Left forelimb (tissue), 1 donor: Measurements from ENCODE around the gene ADGRG6.
"Not testable (repeated sequence)": the region's sequence is repeated elsewhere in the genome, so short reads cannot be mapped to it uniquely, and the experiment has no call there.

Source experiments
- DNase-seq: peaks from one replicate; pipeline ENCODE4 v3.0.0-alpha.2; 2018; ENCODE audit warnings: low spot score

Gene ADGRG6

DNA sequence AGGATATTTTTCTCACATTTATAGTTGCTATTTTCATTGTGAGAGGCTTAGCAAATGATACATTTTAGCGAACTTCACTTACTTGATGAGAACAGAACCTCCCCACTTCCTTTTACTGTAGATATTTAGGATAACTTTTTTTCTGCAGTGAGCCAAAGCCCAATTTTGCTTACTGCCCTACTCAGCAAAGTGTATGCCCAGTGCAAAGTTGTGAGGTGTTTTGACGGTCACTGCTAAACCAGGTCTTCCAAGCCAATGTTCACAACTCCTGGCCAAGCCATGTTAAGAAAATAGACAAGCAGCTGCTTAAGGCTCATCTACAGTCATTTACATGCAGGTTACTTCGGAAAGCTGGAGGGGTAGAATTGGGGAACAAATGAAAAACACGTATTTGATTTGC is 144.8 kb downstream of the ADGRG6 start:
- no peak for DNase-seq

DNA sequence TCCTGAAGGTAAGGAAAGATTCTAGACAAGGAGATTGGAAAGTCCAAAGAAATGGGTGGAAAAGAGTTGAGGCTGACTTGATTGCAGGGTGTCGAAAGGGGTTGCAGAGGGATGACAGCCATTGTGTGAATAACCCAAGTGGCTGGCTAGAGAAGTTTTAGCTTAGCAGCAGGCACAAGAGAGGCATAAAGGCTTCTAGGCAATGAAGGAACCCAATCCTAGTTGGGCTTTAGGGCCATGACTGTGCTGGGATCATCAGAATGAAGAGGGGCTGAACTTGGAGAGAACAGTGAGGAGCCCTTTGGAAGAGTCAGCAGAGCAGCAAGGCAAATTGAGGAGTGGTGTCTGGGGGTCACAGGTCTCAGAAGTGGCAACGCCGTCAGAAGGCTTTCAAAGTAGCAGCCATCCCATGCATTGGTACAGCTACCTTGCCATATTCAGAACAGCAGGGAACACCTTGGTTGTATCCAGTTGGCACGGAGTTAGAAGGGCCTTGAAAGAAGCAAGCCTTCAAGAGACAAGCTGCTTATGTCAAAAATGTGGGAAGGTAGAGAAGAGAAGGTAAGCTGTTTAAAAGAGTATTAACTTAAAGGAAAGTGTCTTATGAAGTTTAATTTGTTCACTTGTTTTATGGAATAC is 146.4 kb downstream of the ADGRG6 start:
- DNase-seq = no peak

DNA sequence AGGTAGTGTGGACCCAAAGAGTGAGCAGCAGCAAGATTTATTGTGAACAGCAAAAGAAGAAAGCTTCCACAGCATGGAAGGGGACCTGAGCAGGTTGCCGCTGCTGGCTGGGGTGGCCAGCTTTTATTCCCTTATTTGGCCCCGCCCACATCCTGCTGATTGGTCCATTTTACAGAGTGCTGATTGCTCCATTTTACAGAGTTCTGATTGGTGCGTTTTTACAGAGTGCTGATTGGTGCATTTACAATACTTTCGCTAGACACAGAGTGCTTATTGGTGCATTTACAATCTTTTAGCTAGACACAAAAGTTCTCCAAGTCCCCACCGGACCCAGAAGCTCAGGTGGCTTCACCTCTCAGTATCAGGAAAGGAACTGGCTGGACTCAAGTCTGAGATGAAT is 149.0 kb downstream of the ADGRG6 start:
- DNase-seq = not testable (repeated sequence)

DNA sequence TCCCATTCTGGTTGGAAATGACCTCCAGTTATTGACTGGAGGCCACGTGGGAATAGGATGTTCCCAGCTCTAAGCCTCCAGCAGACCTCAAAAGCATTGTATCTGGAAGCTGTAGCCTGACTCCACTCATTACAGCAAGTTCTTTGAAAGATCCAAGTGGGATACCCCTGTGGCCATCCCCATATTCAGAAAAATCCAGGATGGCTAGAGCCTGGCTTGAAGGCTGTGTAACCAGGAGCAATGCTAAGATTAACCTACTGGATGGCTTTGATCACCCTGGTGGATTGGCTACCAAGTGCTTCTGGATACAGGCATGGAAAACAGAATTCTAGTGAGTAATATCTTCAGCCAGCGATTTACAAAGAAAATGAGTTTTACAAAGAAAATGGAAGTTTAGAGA is 151.2 kb downstream of the ADGRG6 start:
- DNase-seq = no peak

DNA sequence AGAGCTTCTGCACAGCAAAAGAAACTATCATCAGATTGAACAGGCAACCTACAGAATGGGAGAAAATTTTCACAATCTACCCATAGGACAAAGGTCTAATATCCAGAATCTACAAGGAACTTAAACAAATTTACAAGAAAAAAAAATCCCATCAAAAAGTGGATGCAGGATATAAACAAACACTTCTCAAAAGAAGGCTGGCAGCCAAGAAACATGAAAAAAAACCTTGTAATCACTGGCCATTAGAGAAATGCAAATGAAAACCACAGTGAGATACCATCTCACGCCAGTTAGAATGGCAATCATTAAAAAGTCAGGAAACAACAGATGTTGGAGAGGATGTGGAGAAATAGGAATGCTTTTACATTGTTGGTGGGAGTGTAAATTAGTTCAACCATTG is 152.4 kb downstream of the ADGRG6 start:
- DNase-seq = not testable (repeated sequence)

DNA sequence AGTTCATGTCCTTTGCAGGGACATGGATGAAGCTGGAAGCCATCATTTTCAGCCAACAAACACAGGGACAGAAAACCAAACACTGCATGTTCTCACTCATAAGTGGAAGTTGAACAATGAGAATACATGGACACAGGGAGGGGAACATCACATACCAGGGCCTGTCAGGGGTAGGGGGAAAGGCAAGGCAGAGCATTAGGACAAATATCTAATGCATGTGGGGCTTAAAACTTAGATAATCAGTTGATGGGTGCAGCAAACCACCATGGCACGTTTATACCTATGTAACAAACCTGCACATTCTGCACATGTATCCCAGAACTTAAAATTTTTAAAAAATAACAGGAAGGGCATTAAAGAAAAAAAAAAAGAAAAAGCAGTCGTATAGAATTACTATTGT is 153.0 kb downstream of the ADGRG6 start:
- DNase-seq = not testable (repeated sequence)

GRCh38 chr6:142455957-142456589 is 154.3 kb downstream of the ADGRG6 start:
- DNase-seq = no peak

DNA sequence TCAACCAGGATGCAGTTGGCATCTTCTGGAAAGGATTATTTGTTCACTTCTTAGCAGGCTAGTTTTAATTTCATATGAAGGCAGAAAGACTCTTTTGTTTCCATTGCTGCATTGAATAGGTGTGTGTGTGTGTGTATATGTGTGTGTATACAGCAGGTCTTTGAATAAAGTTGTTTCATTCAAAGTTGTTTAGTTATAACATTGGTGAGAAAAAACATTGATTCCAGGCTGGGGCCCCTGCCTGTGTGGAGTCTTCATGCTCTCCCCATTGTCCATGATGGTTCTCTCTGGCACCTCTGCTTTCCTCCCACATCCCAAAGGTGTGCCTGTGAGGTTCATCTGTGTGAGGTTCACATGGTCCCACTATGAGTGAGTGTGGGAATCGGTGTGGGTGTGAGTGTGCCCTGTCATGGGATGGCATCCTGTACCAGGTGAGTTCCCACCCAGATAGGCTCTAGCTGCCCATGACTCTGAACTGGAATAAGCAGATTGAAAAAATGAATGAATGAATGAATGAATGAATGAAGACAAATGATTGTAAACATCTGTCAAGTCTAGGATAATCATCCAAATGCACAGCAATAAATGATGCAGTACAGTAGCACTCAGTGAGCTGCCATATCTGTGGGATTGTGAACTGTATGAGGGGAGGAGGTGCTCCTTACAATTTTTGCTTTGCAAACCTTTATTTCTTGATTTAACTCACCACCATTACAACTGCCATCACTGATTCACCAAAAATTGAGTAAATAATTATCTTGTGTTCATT is 156.0 kb downstream of the ADGRG6 start:
- no peak for DNase-seq

DNA sequence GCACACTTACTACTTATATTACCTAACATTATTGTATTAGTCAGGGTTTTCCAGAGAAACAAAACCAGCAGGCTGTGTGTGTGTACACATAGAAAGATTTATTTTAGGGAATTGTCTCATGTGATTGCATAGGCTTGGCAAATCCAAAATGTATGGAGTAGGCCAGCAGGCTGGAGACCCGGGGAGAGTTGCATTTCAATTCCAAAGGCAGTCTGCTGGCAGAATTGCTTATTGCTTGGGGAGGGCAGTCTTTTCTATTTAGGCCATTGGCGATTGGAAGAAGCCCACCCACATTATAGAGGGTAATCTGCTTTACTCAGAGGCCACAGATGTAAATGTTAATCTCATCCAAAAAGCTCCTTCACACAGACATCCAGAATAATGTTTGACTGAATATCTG is 157.0 kb downstream of the ADGRG6 start:
- no peak for DNase-seq

GRCh38 chr6:142459271-142459670 is 157.5 kb downstream of the ADGRG6 start:
- DNase-seq = no peak

GRCh38 chr6:142462260-142462659 is 160.5 kb downstream of the ADGRG6 start:
- no peak for DNase-seq

DNA sequence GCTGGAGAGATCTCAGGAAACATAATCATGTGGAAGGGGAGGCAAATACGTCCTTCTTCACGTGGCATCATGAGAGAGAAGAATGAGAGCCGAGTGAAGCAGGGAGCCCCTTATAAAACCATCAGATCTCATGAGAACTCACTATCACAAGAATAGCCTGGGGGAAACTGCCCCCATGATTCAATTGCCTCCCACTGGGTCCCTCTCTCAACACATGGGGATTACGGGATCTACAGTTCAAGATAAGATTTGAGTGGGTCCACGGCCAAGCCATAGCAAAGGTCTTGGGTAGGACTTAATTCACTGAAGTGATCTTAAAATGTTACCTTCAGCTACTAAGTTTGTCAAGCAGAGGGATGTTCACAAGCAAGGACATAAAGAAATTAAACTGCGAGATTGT is 162.2 kb downstream of the ADGRG6 start:
- no peak for DNase-seq

DNA sequence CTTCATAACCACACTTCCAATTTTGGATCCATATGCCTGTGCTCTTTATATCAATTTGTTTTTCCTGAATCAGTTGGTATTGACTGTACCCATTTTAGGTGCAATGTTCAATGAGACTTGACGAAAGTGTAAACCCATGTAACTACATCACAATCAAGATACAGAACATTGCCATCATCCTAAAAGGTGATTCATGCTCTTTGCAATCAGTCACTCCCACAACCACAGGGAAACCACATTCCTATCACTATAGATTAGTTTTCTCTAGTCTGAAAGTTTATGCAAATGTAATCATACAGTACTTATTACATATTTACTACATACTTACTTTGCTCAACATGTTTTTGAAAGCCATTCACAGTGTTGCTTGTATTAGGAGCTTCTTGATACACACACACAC is 167.4 kb downstream of the ADGRG6 start:
- DNase-seq = no peak

- no peak for DNase-seq
Observed at GRCh38 chr6:142470421-142470820, 168.6 kb downstream of the ADGRG6 start.

- no peak for DNase-seq
Observed at GRCh38 chr6:142474531-142475289, 172.9 kb downstream of the ADGRG6 start.

GRCh38 chr6:142476452-142476851 is 174.6 kb downstream of the ADGRG6 start:
- no peak for DNase-seq

DNA sequence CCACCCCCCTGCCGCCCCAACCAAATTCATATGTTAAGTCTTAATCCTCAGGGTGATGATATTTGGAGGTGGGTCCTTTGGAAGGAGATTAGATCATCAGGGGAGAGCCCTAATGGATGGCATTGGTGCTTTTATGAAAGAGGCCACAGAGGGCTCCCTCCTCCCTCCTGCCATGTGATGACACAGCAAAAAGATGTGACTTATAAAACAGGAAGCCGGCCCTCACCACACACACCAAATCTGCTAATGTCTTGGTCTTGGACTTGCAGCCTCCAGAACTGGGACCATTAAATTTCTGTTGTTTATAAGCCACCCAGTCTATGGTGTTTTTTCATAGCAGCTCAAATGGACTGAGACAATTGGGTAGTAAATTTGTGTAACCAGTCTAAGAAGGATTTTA is 176.3 kb downstream of the ADGRG6 start:
- no peak for DNase-seq

DNA sequence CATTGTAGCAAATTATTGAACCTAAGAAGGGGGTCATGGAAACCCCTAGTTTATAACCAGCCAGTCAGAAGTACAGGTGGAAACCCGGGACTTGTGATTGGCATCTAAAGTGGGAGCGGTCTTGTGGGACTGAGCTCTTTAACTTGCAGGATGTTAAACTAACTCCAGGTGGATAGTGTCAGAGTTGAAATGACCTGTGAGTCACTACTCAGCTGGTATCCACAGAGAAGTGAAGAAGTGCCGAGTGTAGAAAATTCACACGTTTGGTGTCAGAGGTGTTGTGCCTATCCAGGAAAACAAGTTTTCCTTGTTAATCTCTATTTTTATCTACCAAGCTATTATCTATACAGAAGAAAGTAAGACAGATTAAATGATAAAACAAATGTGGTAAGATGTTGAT is 179.7 kb downstream of the ADGRG6 start:
- no peak for DNase-seq

- DNase-seq = no peak
Observed at GRCh38 chr6:142482249-142482648, 180.4 kb downstream of the ADGRG6 start.

DNA sequence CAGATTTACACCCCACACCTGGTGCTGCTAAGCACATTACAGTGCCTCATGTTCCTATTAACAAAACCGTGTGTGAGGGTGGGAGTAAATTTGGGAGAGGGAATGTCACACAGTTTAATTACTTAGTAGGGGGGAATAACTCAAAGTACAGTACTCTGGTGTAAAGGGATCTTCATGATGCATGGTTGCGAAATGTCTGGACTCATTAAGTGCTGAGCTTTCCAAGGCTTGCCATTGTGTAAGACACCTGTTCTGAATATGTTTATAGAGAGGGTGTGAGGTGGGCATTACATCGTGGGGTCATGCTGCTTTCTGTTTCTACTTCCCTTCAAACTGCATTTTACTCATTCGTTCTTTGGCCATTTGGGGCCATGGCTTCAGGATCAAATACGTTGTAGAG is 181.2 kb downstream of the ADGRG6 start:
- DNase-seq = no peak

GRCh38 chr6:142485256-142485655 is 183.4 kb downstream of the ADGRG6 start:
- DNase-seq = no peak
